HuH-7.5 (cell line): ENCODE results near the gene SLC17A9.

Experiments used
- DNase-seq: peaks from one replicate; pipeline ENCODE4 v3.0.0; 2011; ENCODE audit warnings: low spot score

SLC17A9 gene

GRCh38 chr20:63003546-63003945, 51.0 kb downstream of the SLC17A9 start:
- no peak for DNase-seq

- DNase-seq: no peak
These were observed 52.3 kb downstream of the SLC17A9 start for GRCh38 chr20:63004607-63005364.

DNA sequence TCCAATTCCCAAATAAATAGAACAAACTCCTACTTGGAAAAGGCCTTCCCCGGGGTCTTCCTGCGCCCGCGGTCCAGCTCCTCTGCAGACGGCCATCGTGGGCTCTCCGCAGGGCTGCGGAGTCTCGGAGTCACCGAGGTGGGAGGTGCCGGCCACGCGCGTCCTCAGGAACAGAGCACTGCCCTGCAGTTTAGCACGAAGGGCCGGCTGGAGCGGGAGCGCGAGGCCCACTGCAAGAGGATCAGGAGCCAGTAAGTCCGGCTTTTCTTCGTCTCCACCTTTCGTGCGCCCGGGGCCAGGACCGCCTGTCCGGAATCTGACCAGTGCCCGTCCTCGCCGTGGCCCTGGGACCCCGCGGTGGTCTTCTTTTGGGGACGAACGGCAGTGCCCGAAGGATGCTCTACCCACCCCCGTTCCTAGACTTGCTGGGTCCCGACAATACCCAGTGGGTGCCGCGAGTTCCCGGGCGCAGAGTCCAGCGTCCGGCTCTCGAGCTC, 52.9 kb downstream of the SLC17A9 start:
- DNase-seq: no peak

DNA sequence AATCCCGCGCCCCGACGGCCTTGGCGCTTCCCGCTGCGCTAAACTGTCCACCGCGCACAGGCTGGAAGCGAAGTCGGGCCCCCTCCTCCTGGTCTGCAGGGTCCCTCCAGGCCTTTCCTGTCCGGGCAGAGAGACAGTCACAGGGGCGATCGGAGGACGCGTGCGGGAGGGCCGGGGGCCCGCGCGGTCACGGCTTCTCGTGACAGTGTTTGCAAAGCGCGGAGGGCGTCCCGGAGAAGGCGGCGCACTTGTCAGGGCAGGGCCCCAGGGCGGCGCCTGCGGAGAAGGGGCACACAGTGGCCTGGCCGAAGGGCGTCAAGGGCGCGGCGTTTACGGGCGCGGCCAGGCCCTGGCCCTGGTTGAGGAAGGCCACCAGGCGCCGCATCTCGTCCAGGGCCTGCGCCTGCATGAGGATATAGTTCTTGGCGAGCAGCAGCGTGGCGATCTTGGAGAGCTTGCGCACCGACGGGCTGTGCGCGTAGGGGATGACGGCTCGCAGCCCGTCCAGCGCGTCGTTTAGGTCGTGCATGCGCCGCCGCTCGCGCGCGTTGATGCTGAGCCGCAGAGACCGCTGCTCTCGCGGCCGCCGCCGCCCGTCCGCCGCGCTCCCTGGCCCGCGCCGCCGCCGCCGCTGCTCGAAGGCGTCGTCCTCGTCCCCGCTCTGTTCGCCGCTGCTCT, 53.5 kb downstream of the SLC17A9 start:
- DNase-seq: no peak

GRCh38 chr20:63006540-63007359, 54.2 kb downstream of the SLC17A9 start, which contains the start of gene BHLHE23:
TSS of gene BHLHE23 (minus strand) at chr20:63006964. CDS start at chr20:63006774, 190 bp downstream.
- DNase-seq: no peak

GRCh38 chr20:63007360-63007645, 54.8 kb downstream of the SLC17A9 start:
- DNase-seq: no peak

DNA sequence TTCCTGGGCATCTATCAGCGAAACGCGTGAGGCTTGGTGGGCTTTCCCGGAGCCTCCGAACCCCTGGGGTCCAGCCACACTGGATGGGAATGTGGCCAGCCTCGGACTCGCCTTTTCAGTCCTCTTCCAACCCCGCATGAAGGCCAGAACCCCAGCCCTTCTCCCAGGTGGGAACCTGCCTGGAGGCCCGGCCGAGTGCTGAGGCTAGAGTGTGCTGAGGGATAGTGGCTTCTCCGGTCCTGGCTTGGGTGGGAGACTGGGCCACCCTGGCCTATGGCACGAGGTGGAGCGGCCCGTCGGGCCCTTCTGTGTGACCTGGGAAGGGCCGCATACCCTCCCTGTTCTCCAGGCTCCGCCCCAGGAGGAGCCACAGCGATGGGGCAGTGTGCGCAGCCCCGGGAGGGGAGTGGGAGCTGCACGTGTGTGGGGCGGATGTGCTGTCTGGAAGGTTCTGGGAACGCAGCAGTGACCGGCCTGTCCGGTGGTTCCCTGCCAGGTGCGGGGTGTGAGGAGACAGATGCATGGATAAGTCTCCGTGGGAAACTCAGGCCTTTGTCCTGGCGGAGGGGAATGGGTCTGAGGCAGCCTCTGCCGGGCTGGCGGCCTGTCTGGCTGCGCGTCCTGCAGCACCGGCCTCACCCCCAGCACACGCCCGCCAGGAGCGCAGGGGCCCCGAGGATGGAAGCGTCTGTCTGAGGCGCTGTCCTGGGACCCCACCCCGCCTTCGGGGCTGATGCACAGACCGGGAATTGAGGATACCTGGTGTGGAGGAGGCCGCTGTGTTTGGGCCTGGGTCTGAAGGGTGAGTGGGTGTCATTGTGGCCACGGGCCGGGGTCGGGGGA, 55.4 kb downstream of the SLC17A9 start:
- DNase-seq: no peak

DNA sequence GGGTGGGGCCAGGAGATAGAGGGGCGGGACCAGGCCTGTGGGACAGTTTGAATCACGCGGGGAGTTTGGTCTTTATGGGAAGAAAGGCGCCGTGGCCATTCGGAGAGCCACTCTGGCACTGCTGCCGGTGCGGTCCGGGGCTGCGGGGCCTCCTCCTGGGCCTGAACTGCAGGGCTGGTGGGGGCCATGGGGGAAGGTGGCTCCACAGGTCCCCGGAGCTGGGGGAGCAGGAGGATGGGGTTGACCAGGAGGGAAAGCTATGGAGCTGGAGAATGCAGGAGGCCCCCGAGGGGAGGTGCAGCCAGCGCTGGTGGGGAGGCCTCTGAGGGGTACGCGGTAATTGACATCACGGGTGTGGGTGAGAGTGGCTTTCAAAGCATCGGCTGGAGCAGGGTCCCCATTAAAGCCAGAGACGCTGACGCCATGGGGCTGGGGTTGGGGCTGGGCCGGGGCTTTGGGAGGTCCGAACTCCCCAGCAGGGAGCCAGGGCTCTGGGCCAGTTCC, 56.1 kb downstream of the SLC17A9 start:
- DNase-seq: no peak

DNA sequence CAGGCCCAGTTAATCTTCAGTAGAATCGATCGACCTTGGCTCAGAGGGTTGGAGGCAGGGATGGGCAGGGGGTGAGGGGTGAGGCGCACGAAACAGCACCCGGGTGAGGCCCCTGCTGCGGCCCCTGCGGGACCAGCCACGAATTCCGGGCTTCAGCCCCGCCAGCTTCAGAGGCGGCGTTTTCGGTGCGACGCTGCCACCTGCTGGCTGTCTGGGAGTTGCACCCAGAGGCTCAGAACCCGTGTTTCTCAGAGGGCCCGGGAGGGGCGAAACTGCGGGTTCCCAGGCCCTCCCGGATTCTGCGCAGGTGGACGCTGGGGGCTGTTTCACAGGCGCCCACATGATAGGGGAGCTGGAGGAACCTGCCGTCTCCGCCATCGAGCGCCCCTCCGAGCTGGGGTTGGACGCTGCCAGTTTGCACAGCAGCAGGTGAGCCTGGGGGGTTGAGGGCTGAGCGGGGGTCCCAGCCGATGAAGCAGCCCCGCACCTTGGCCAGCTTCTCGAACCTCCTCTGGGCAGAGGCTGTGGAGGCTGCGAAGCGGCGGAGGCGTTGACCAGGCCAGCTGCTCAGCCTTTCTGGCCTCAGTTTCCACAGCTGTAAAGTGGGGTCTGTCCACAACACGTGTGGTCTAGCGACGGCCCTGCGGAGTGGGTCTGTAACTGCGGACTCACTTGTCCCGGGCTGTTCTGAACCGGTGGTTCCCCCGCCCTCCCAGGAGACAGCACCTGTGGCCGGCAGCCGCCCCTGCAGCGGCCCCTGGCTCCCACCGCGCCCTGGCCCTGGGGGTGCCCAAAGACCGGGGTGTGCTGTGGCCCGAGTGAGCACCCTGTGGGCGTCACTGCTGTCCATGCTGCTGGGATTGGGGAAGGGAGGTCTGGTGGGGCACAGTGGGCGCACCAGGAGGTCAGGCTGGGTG, 56.8 kb downstream of the SLC17A9 start:
- peak; percentile 99 for DNase-seq

DNA sequence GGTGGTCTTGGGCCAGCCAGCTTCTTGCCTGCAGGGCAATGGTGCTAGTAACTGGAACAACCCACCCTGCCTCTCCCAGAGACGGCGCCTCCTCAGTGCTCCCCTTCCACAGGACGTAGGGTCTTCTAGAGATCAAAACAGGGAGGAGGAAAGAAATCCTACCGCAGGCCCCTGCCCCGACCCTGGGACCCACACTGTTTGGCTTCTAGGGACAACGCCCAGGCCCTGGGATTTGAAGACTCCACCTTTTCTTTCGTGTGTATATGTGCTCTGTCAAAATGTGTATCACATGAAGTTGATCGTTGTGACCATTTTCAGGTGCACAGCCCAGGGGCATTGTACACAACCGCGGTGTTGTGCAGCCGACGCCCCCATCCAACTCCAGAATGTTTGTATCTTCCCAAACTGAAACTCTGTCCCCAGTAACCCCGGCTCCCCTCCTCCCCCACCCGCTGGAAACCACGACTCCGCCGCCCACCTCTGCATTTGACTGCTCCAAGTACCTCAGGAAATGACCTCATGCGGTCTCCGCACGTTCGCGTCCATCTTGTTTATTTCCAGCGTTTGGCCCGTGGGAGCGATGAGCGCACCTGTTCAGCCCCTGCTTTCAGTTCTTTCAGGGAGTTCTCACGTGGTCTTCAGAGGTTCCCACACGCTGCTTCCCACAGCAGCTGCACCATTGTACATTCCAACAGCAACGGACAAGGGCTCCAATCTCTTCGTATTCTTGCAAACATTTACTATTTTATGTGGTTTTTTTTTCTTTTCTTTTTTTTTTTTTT, 57.7 kb downstream of the SLC17A9 start:
- no peak for DNase-seq

GRCh38 chr20:63011798-63012197, 59.3 kb downstream of the SLC17A9 start:
- DNase-seq: no peak

GRCh38 chr20:63013207-63013606, 60.7 kb downstream of the SLC17A9 start:
- DNase-seq: no peak

GRCh38 chr20:63014287-63014686, 61.8 kb downstream of the SLC17A9 start:
- DNase-seq: no peak

GRCh38 chr20:63014710-63015109, 62.2 kb downstream of the SLC17A9 start:
- DNase-seq: no peak

- DNase-seq: no peak
These were observed 62.7 kb downstream of the SLC17A9 start for GRCh38 chr20:63015147-63015661.

GRCh38 chr20:63015662-63016361, 63.3 kb downstream of the SLC17A9 start:
- no peak for DNase-seq

GRCh38 chr20:63016514-63017075, 64.1 kb downstream of the SLC17A9 start:
- DNase-seq: no peak

DNA sequence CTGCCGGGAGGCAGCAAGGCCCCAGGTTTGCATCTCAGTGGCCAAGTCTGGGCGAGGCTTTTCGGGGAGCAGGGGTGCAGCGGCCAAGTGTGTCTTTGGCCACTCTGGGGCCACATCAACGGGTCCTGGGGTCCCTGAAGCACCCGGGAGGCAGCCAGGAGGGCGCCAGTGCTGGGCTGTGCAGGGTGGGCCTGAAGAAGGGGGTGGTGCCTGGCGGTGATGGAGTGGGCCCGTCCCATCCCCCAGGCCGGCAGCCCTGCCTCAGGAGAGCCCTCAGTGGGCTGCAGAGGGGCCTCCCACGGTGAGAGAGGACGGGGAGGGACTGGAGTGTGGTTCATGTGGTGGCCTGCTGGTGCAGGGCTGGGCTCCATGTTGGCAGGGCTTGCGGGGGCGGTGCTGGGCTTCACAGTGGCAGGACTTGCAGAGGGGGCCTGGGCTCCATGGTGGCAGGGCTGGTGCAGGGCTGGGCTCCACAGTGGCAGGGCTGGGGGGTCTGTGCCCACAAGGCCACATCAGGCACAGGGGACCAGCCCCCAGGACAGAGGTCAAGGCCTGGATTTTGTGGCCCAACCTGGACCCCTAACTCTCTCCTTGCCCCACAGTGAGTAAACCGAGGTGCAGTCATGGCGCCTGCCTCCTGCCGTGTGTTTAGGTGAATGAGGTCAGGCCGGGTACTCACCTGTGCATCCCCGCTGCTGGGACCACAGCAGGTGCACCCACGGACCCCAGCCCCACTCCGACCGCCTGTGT, 64.7 kb downstream of the SLC17A9 start:
- no peak for DNase-seq
